PC-3 (cell line): ENCODE results near the gene KRT80.

ENCODE experiments used
- EZH2 ChIP-seq: fragments of 300-600 bp; sonication (generic); IDR thresholded peaks from one replicate; pipeline ENCODE4 v1.6.1; 2017; ENCODE audit warnings: antibody characterized with exemption, mild to moderate bottlenecking, low read length; ENCODE audit not compliant: unreplicated experiment
- EZH2phosphoT487 ChIP-seq: fragments of 300-600 bp; sonication (generic); IDR thresholded peaks from 2 replicates; pipeline ENCODE4 v1.6.1; 2018; ENCODE audit warnings: mild to moderate bottlenecking, antibody characterized with exemption, low read length, borderline replicate concordance
- TF ChIP-seq, protein P1 (sequence below): fragments of 300-600 bp; sonication (generic); conservative IDR thresholded peaks from 2 replicates; pipeline ENCODE4 v1.5.1; 2017; ENCODE audit warnings: antibody characterized with exemption, low read depth, mild to moderate bottlenecking, low read length

- TF ChIP-seq EZH2 (no peak), EZH2phosphoT487 (no peak)
- TF ChIP-seq, protein P1, sequence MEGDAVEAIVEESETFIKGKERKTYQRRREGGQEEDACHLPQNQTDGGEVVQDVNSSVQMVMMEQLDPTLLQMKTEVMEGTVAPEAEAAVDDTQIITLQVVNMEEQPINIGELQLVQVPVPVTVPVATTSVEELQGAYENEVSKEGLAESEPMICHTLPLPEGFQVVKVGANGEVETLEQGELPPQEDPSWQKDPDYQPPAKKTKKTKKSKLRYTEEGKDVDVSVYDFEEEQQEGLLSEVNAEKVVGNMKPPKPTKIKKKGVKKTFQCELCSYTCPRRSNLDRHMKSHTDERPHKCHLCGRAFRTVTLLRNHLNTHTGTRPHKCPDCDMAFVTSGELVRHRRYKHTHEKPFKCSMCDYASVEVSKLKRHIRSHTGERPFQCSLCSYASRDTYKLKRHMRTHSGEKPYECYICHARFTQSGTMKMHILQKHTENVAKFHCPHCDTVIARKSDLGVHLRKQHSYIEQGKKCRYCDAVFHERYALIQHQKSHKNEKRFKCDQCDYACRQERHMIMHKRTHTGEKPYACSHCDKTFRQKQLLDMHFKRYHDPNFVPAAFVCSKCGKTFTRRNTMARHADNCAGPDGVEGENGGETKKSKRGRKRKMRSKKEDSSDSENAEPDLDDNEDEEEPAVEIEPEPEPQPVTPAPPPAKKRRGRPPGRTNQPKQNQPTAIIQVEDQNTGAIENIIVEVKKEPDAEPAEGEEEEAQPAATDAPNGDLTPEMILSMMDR, result peak; percentile 52
These were observed 41.1 kb upstream of the KRT80 start, which contains the start of gene KRT7 for GRCh38 chr12:52232674-52233461.
